Stimulated activated CD4-positive, alpha-beta T cell treated with anti-CD3 and anti-CD28 coated beads, TNF-alpha, amount 100 ng/mL, for 4 hours (primary cell): ENCODE data around the gene MAGI2.

Source experiments
- DNase-seq, 3 experiments: peaks; one replicate each; pipeline ENCODE4 v3.0.0-alpha.2; 2020; ENCODE audit warnings: low read depth in 3 of 3

The MAGI2 gene

GRCh38 chr7:78734626-78735025 is 718.8 kb downstream of the MAGI2 start:
- DNase-seq: no peak

GRCh38 chr7:78720066-78720465 is 733.4 kb downstream of the MAGI2 start:
- DNase-seq: no peak

GRCh38 chr7:78718212-78718611 is 735.3 kb downstream of the MAGI2 start:
- no peak for DNase-seq

GRCh38 chr7:78716876-78717275 is 736.6 kb downstream of the MAGI2 start:
- DNase-seq: no peak

- no peak for DNase-seq
These were observed 739.1 kb downstream of the MAGI2 start for GRCh38 chr7:78714356-78714755.

- DNase-seq: no peak
These were observed 741.4 kb downstream of the MAGI2 start for GRCh38 chr7:78712111-78712510.

- DNase-seq: no peak
These were observed 743.8 kb downstream of the MAGI2 start for GRCh38 chr7:78709658-78710057.

- DNase-seq: no peak
These were observed 749.0 kb downstream of the MAGI2 start for GRCh38 chr7:78704504-78704903.

GRCh38 chr7:78703391-78703790 is 750.1 kb downstream of the MAGI2 start:
- no peak for DNase-seq

- no peak for DNase-seq
These were observed 750.7 kb downstream of the MAGI2 start for GRCh38 chr7:78702770-78703169.

GRCh38 chr7:78695826-78696225 is 757.6 kb downstream of the MAGI2 start:
- DNase-seq: no peak

- DNase-seq: no peak
These were observed 761.9 kb downstream of the MAGI2 start for GRCh38 chr7:78691584-78691983.

GRCh38 chr7:78690174-78690573 is 763.3 kb downstream of the MAGI2 start:
- DNase-seq: no peak

- DNase-seq: no peak
These were observed 765.1 kb downstream of the MAGI2 start for GRCh38 chr7:78688376-78688775.

- no peak for DNase-seq
These were observed 767.3 kb downstream of the MAGI2 start for GRCh38 chr7:78686189-78686588.

- no peak for DNase-seq
These were observed 769.3 kb downstream of the MAGI2 start for GRCh38 chr7:78684201-78684600.

- no peak for DNase-seq
These were observed 769.9 kb downstream of the MAGI2 start for GRCh38 chr7:78683566-78683965.

- DNase-seq: no peak
These were observed 774.2 kb downstream of the MAGI2 start for GRCh38 chr7:78679112-78679876.

- no peak for DNase-seq
These were observed 776.1 kb downstream of the MAGI2 start for GRCh38 chr7:78677391-78677790.

GRCh38 chr7:78675511-78675910 is 778.0 kb downstream of the MAGI2 start:
- DNase-seq: no peak

GRCh38 chr7:78673272-78673671 is 780.2 kb downstream of the MAGI2 start:
- no peak for DNase-seq

- no peak for DNase-seq
These were observed 790.5 kb downstream of the MAGI2 start for GRCh38 chr7:78662939-78663338.

- DNase-seq: no peak
These were observed 803.5 kb downstream of the MAGI2 start for GRCh38 chr7:78649976-78650375.

- no peak for DNase-seq
These were observed 804.2 kb downstream of the MAGI2 start for GRCh38 chr7:78649236-78649635.
